ENCODE measurements around the gene TUBGCP3.

Gene TUBGCP3

GRCh38 chr13:112450118-112450903 is 137.6 kb downstream of the TUBGCP3 start:
- DNase-seq, result no peak

- DNase-seq, result no peak
Observed at GRCh38 chr13:112449545-112449930, 138.4 kb downstream of the TUBGCP3 start.

GRCh38 chr13:112448621-112449544 is 139.1 kb downstream of the TUBGCP3 start:
- no peak for DNase-seq

- DNase-seq, result peak; percentile 90
Observed at GRCh38 chr13:112447761-112448603, 140.0 kb downstream of the TUBGCP3 start.

GRCh38 chr13:112447306-112447705 is 140.6 kb downstream of the TUBGCP3 start:
- DNase-seq, result no peak

- DNase-seq, result no peak
Observed at GRCh38 chr13:112446867-112447266, 141.1 kb downstream of the TUBGCP3 start.

GRCh38 chr13:112446347-112446861 is 141.5 kb downstream of the TUBGCP3 start:
- DNase-seq, result no peak

GRCh38 chr13:112445411-112446271 is 142.3 kb downstream of the TUBGCP3 start:
- no peak for DNase-seq

GRCh38 chr13:112444416-112445399 is 143.2 kb downstream of the TUBGCP3 start:
- no peak for DNase-seq

GRCh38 chr13:112443995-112444311 is 144.0 kb downstream of the TUBGCP3 start:
- peak; percentile 68 for DNase-seq

- DNase-seq, result no peak
Observed at GRCh38 chr13:112443191-112443994, 144.6 kb downstream of the TUBGCP3 start.

GRCh38 chr13:112442483-112443090 is 145.4 kb downstream of the TUBGCP3 start:
- no peak for DNase-seq

- DNase-seq, result no peak
Observed at GRCh38 chr13:112441779-112442310, 146.1 kb downstream of the TUBGCP3 start.

- no peak for DNase-seq
Observed at GRCh38 chr13:112441226-112441625, 146.7 kb downstream of the TUBGCP3 start.

- no peak for DNase-seq
Observed at GRCh38 chr13:112438515-112438914, 149.4 kb downstream of the TUBGCP3 start.

- peak; percentile 8 for DNase-seq
Observed at GRCh38 chr13:112438094-112438493, 149.9 kb downstream of the TUBGCP3 start.

GRCh38 chr13:112435973-112436372 is 152.0 kb downstream of the TUBGCP3 start:
- DNase-seq, result no peak

Measured in NCI-H748 treated with DMSO at 0.1 percent for 48 hours (cell line).